Naive thymus-derived CD4-positive, alpha-beta T cell (primary cell): ENCODE results near the gene KDM3B. TPM values are rescaled to one million over a fixed set of nuclear protein-coding genes. Genes with fewer than 3 reads are reported as not detected.

Experiments used
- ATAC-seq: fragments of 150-1000 bp; cut with Tn5 transposase; 2 replicates; pipeline ENCODE4 v1.10.0; 2021; ENCODE audit warnings: mild to moderate bottlenecking, moderate library complexity
- CTCF ChIA-PET: fragments of 350-600 bp; sonication (Branson Sonifier 250); formaldehyde crosslinking; loops from one replicate; lab custom pipeline; 2021; ENCODE audit warnings: antibody characterized with exemption; lab: Charles Lee
- POLR2A ChIA-PET: fragments of 350-600 bp; sonication (Branson Sonifier 250); formaldehyde crosslinking; loops from one replicate; lab custom pipeline; 2021; ENCODE audit warnings: antibody characterized with exemption, inconsistent platforms; lab: Charles Lee
- DNase-seq, 9 donors: peaks; one replicate each; pipeline versions ENCODE4 v3.0.0 to v3.0.0-alpha.2; 2020 to 2022; ENCODE audit warnings: mixed read lengths in 1 of 9
- H3K27ac ChIP-seq: one replicate; pipeline ENCODE4 v1.7.0; 2013; ENCODE audit warnings: mild to moderate bottlenecking, low read depth, low read length, moderate library complexity
- H3K27me3 ChIP-seq, 2 donors: one replicate each; pipeline ENCODE4 v1.7.0; 2013; ENCODE audit warnings: low read length in 2 of 2, mild to moderate bottlenecking in 2 of 2, moderate library complexity in 2 of 2; ENCODE audit not compliant: control insufficient read depth in 2 of 2, insufficient read depth in 2 of 2
- H3K36me3 ChIP-seq, 3 experiments: 1 replicate in 2 of 3; 2 replicates in 1 of 3; pipeline ENCODE4 v1.7.0; 2013; ENCODE audit warnings: low read length in 3 of 3, mild to moderate bottlenecking in 3 of 3, moderate library complexity in 1 of 3; ENCODE audit not compliant: insufficient read depth in 3 of 3, control insufficient read depth in 2 of 3
- H3K4me1 ChIP-seq, 2 donors: one replicate each; pipeline ENCODE4 v1.7.0; 2013; ENCODE audit warnings: low read length in 2 of 2, mild to moderate bottlenecking in 2 of 2, moderate library complexity in 1 of 2; ENCODE audit not compliant: control insufficient read depth in 2 of 2, insufficient read depth in 2 of 2
- H3K4me3 ChIP-seq: 2 replicates; pipeline ENCODE4 v1.7.0; 2013; ENCODE audit warnings: mild to moderate bottlenecking, low read length
- H3K9me3 ChIP-seq, 3 experiments: 1 replicate in 2 of 3; 2 replicates in 1 of 3; pipeline ENCODE4 v1.7.0; 2013; ENCODE audit warnings: low read length in 3 of 3; ENCODE audit not compliant: control insufficient read depth in 2 of 3
- H3K27ac Mint-ChIP-seq, 9 donors: one replicate each; pipeline ENCODE4 v1.8.0; 2020 to 2022; ENCODE audit warnings: mixed read lengths in 9 of 9, mild to moderate bottlenecking in 8 of 9, moderate library complexity in 5 of 9, inconsistent platforms in 2 of 9
- H3K27me3 Mint-ChIP-seq, 5 donors: one replicate each; pipeline ENCODE4 v1.8.0; 2021 to 2022; ENCODE audit warnings: mixed read lengths in 5 of 5, mild to moderate bottlenecking in 1 of 5
- H3K36me3 Mint-ChIP-seq, 5 donors: one replicate each; pipeline ENCODE4 v1.8.0; 2020 to 2022; ENCODE audit warnings: mixed read lengths in 5 of 5, mild to moderate bottlenecking in 3 of 5, inconsistent platforms in 1 of 5
- H3K4me1 Mint-ChIP-seq, 7 donors: one replicate each; pipeline ENCODE4 v1.8.0; 2020 to 2022; ENCODE audit warnings: mixed read lengths in 7 of 7, mild to moderate bottlenecking in 3 of 7, inconsistent platforms in 1 of 7
- H3K4me3 Mint-ChIP-seq, 10 donors: one replicate each; pipeline ENCODE4 v1.8.0; 2020 to 2022; ENCODE audit warnings: mild to moderate bottlenecking in 10 of 10, mixed read lengths in 10 of 10, moderate library complexity in 6 of 10, inconsistent platforms in 2 of 10
- H3K9me3 Mint-ChIP-seq, 11 donors: one replicate each; pipeline ENCODE4 v1.8.0; 2020 to 2022; ENCODE audit warnings: mixed read lengths in 11 of 11, mild to moderate bottlenecking in 4 of 11, inconsistent platforms in 1 of 11, moderate library complexity in 1 of 11
- intact Hi-C, 2 donors: fragments of 100-400 bp; cut with micrococcal nuclease; formaldehyde crosslinking; loops; one replicate each; pipeline ENCODE4 v1.15.1; 2023
- polyA plus RNA-seq, 2 donors: library from polyadenylated mRNA; unstranded; fragments of 300-500 nt; fragmentation: Illumina TruSeq; gene quantifications; one replicate each; pipeline ENCODE4 v1.2.3, GENCODE V29; 2021
- total RNA-seq, 6 experiments: library from RNA in 5 of 6; stranded (reverse) in 5 of 6; gene quantifications; 1 replicate in 5 of 6; 2 replicates in 1 of 6; pipeline ENCODE4 v1.2.3 and lab custom pipeline; 2021 to 2026

KDM3B gene
- total and polyA plus RNA-seq, 7 experiments from 2014 or later, result 12.8 to 90.2 (median 80.5) TPM

DNA sequence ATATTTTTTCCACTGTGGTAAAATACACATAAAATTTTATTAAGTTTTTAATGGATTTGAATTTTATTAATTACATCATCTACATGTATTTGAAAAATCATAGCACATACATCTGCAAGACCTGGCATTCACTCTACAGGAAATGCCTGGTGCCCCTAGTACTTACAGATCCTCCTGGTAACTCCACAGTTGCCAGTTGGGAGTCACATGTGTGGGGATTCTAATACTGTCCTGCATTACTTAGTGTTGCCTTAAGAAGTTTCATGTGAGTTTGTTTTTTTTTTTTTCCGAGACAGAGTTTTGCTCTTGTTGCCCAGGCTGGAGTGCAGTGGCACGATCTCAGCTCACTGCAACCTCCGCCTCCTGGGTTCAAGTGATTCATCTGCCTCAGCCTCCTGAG lies 18.1 kb downstream of the KDM3B start:
- no peak for ATAC-seq
- no peaks in the 10 kb centered on the region for H3K27me3 ChIP-seq
- H3K27ac ChIP-seq, result no peak overlapping the region
- Mint-ChIP-seq H3K9me3 (no peaks in the 10 kb centered on the region), H3K27ac (peak overlapping the region in 1 of 9 donors; percentile 45), H3K4me3 (no peak overlapping the region), H3K36me3 (peaks cover 0 to 15% (median 3%) of the 10 kb centered on the region in 5 donors), H3K4me1 (peaks cover 20 to 43% (median 40%) of the 10 kb centered on the region in 7 donors), H3K27me3 (no peaks in the 10 kb centered on the region)
- no peaks in the 10 kb centered on the region for H3K9me3 ChIP-seq
- H3K4me1 ChIP-seq, result peaks cover 0 to 16% of the 10 kb centered on the region in 2 donors
- ChIA-PET CTCF (interaction anchor here (1.4 kb wide), 1 partner anchor 18 kb away, joined by 5 read pairs; the partner anchor contains the start of gene KDM3B), POLR2A (interaction anchor here (2.8 kb wide), 1 partner anchor 17 kb away, joined by 12 read pairs; no protein-coding TSS in a partner anchor)
- DNase-seq, result no peak
- H3K4me3 ChIP-seq, result no peak overlapping the region
- intact Hi-C loops, result no loop called here
- H3K36me3 ChIP-seq, result peaks cover 0 to 23% (median 0%) of the 10 kb centered on the region in 3 experiments

DNA sequence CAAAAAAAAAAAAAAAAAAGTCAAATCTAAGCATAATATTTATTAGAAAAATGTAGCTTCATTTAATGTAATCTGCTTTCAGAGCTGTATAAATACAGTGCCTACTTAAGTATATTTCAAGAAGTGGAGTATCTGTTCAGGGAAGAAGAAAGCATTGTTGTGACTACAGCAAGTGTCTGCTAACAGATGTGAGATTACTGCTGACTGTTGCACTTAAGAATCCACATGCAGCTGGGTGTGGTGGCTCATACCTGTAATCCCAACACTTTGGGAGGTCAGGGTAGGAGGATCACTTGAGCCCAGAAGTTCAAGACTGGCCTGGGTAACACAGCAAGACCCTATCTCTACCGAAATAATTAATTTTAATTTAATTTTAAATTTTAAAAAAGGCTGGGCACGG lies 19.0 kb downstream of the KDM3B start:
- ATAC-seq (no peak), DNase-seq (no peak)
- Histone ChIP-seq H3K4me3 (no peak overlapping the region), H3K4me1 (peaks cover 0 to 15% of the 10 kb centered on the region in 2 donors), H3K27ac (no peak overlapping the region), H3K27me3 (no peaks in the 10 kb centered on the region), H3K9me3 (no peaks in the 10 kb centered on the region), H3K36me3 (peaks cover 0 to 31% (median 5%) of the 10 kb centered on the region in 3 experiments)
- peaks cover 18 to 35% (median 33%) of the 10 kb centered on the region in 7 donors for H3K4me1 Mint-ChIP-seq
- H3K27ac Mint-ChIP-seq, result peak overlapping the region in 1 of 9 donors; percentile 59
- no peaks in the 10 kb centered on the region for H3K9me3 Mint-ChIP-seq
- no peaks in the 10 kb centered on the region for H3K27me3 Mint-ChIP-seq
- intact Hi-C loops, result no loop called here
- ChIA-PET CTCF (no interaction called here), POLR2A (no interaction called here)
- H3K4me3 Mint-ChIP-seq, result no peak overlapping the region
- peaks cover 0 to 10% (median 0%) of the 10 kb centered on the region in 5 donors for H3K36me3 Mint-ChIP-seq

DNA sequence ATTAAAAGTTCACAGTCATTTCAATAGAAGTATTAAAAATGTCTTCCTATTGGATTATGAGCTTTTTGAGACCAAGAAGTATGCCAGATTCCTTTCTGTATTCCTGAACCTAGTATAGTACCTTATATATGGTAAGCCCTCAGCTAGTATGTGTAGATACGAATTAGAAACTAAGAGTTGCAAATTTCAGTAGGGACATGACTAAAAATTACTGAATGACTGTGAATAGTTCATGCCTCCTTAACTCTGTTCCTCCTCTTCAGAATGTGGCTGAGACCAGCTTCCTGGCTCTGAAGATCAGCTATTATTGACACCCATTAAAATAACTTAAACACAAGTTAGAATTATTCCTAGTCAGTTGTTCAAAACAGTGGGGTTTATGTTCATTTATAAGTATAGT lies 19.7 kb downstream of the KDM3B start:
- ChIA-PET POLR2A (no interaction called here), CTCF (no interaction called here)
- Mint-ChIP-seq H3K27me3 (no peaks in the 10 kb centered on the region), H3K9me3 (no peaks in the 10 kb centered on the region), H3K4me1 (peaks cover 15 to 27% (median 26%) of the 10 kb centered on the region in 7 donors), H3K27ac (no peak overlapping the region), H3K36me3 (peaks cover 4 to 15% (median 5%) of the 10 kb centered on the region in 5 donors), H3K4me3 (no peak overlapping the region)
- Histone ChIP-seq H3K9me3 (no peaks in the 10 kb centered on the region), H3K4me1 (peaks cover 0 to 11% of the 10 kb centered on the region in 2 donors), H3K27ac (no peak overlapping the region), H3K36me3 (peaks cover 0 to 39% (median 8%) of the 10 kb centered on the region in 3 experiments), H3K4me3 (no peak overlapping the region), H3K27me3 (no peaks in the 10 kb centered on the region)
- ATAC-seq (no peak), DNase-seq (no peak)
- intact Hi-C loops, result no loop called here

DNA sequence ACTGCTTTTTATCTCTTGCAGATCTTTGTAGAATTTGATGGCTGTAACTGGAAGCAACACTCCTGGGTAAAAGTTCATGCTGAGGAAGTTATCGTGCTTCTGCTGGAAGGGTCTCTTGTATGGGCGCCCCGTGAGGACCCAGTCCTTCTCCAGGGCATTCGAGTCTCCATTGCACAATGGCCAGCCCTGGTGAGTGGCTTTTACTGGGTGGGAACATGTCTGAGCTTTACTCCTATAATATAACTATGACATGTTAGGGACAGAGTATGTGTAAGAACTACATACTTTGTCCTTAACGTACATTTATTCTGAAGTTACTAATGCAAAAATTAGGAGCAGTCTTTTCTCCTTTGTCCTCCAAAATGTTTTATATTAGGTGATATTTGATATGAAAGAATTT lies 20.2 kb downstream of the KDM3B start:
- H3K9me3 ChIP-seq, result no peaks in the 10 kb centered on the region
- H3K4me1 ChIP-seq, result peaks cover 0 to 11% of the 10 kb centered on the region in 2 donors
- H3K27me3 ChIP-seq, result no peaks in the 10 kb centered on the region
- intact Hi-C loops, result no loop called here
- Mint-ChIP-seq H3K27me3 (no peaks in the 10 kb centered on the region), H3K4me3 (no peak overlapping the region), H3K36me3 (peaks cover 5 to 19% (median 8%) of the 10 kb centered on the region in 5 donors), H3K4me1 (peaks cover 15 to 27% (median 25%) of the 10 kb centered on the region in 7 donors), H3K9me3 (no peaks in the 10 kb centered on the region), H3K27ac (no peak overlapping the region)
- H3K27ac ChIP-seq, result no peak overlapping the region
- H3K4me3 ChIP-seq, result no peak overlapping the region
- ChIA-PET POLR2A (no interaction called here), CTCF (no interaction called here)
- no peak for DNase-seq
- ATAC-seq, result no peak
- peaks cover 0 to 43% (median 8%) of the 10 kb centered on the region in 3 experiments for H3K36me3 ChIP-seq

DNA sequence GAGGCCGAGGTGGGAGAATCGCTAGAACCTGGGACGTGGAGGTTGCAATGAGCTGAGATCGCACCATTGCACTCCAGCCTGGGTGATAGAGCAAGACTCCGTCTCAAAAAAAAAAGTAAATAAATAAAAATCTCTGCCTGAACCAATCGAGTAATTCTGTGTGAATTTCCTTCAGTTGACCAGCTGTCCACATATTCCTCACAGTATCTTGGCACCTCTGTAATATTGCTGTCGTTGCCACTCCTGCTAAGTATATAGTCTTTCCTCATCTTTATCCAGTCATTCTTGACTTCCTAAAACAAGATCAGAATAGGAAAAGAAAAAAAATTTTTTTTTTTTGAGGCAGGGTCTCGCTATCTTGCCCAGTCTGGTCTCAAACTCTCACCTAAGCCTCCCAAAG lies 29.9 kb downstream of the KDM3B start:
- Mint-ChIP-seq H3K36me3 (peaks cover 19 to 57% (median 25%) of the 10 kb centered on the region in 5 donors), H3K4me1 (no peaks in the 10 kb centered on the region), H3K27me3 (no peaks in the 10 kb centered on the region), H3K4me3 (no peak overlapping the region), H3K27ac (no peak overlapping the region), H3K9me3 (no peaks in the 10 kb centered on the region)
- ATAC-seq (no peak), DNase-seq (no peak)
- Histone ChIP-seq H3K9me3 (no peaks in the 10 kb centered on the region), H3K27me3 (no peaks in the 10 kb centered on the region), H3K27ac (no peak overlapping the region), H3K36me3 (peaks cover 18 to 88% (median 31%) of the 10 kb centered on the region in 3 experiments), H3K4me1 (no peaks in the 10 kb centered on the region), H3K4me3 (no peak overlapping the region)
- POLR2A ChIA-PET, result interaction anchor here (1.1 kb wide), 1 partner anchor 14 kb away, joined by 3 read pairs; no protein-coding TSS in a partner anchor
- CTCF ChIA-PET, result no interaction called here
- intact Hi-C loops, result no loop called here

DNA sequence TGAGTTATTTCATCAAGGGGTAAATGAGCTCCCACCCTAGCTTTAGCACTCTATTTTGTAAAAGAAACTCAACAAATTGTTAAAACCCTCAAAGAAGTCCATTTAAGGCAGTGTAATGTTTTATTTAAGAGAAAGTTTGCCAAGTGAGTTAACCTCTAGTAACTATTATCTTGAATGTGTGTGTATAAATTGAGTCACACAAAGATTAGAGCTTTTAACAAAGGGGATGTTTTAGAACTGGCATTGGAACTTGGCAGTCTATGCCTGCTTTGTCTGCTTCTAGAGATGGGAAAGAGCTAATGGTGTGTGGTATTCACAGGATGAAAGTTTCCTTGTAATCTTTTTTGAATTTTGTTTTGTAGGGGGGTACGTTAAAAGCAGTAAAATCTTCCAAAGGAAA lies 33.2 kb downstream of the KDM3B start:
- Histone ChIP-seq H3K36me3 (peaks cover 9 to 77% (median 19%) of the 10 kb centered on the region in 3 experiments), H3K4me1 (no peaks in the 10 kb centered on the region), H3K27ac (no peak overlapping the region), H3K4me3 (no peak overlapping the region), H3K9me3 (no peaks in the 10 kb centered on the region), H3K27me3 (no peaks in the 10 kb centered on the region)
- Mint-ChIP-seq H3K4me3 (no peak overlapping the region), H3K9me3 (no peaks in the 10 kb centered on the region), H3K27ac (peak overlapping the region in 3 of 9 donors; percentile 35 to 73 (median 70)), H3K27me3 (no peaks in the 10 kb centered on the region), H3K36me3 (peaks cover 15 to 45% (median 22%) of the 10 kb centered on the region in 5 donors), H3K4me1 (peaks cover 0 to 2% (median 0%) of the 10 kb centered on the region in 7 donors)
- DNase-seq, result no peak
- ChIA-PET POLR2A (no interaction called here), CTCF (no interaction called here)
- no peak for ATAC-seq
- intact Hi-C loops, result no loop called here

DNA sequence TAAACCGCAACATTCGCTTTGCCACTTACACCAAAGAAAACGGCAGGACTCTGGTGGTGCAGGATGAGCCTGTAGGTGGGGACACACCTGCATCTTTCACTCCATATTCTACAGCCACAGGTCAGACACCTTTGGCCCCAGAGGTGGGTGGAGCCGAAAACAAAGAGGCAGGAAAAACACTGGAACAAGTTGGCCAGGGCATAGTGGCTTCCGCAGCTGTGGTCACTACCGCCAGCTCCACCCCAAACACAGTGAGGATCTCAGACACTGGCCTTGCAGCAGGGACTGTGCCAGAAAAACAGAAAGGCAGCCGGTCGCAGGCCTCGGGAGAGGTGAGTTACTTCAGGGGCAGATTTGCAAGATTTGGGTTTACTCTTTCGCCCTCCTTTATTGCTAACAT lies 33.8 kb downstream of the KDM3B start:
- Histone ChIP-seq H3K27me3 (no peaks in the 10 kb centered on the region), H3K9me3 (no peaks in the 10 kb centered on the region), H3K4me1 (no peaks in the 10 kb centered on the region), H3K36me3 (peaks cover 6 to 77% (median 19%) of the 10 kb centered on the region in 3 experiments), H3K4me3 (no peak overlapping the region), H3K27ac (no peak overlapping the region)
- POLR2A ChIA-PET, result no interaction called here
- intact Hi-C loops, result no loop called here
- Mint-ChIP-seq H3K36me3 (peaks cover 15 to 49% (median 25%) of the 10 kb centered on the region in 5 donors), H3K27ac (peak overlapping the region in 1 of 9 donors; percentile 35), H3K9me3 (no peaks in the 10 kb centered on the region), H3K4me3 (no peak overlapping the region), H3K27me3 (no peaks in the 10 kb centered on the region), H3K4me1 (peaks cover 0 to 2% (median 0%) of the 10 kb centered on the region in 7 donors)
- CTCF ChIA-PET, result no interaction called here
- DNase-seq, result no peak
- no peak for ATAC-seq
